Thyroid gland (tissue), 4 donors: ENCODE measurements around the gene UNC13C. TPM values are rescaled to one million over a fixed set of nuclear protein-coding genes. Genes with fewer than 3 reads are reported as not detected.

Experiments used
- DNase-seq, 2 donors: peaks; one replicate each; pipeline ENCODE4 v3.0.0-alpha.2; 2019
- H3K27ac ChIP-seq, 3 donors: fragments of 200-600 bp; sonication (generic); 1 replicate in 2 of 3; 2 replicates in 1 of 3; pipeline ENCODE4 v1.5.1; 2016 to 2019; ENCODE audit warnings: mild to moderate bottlenecking in 1 of 3, moderate library complexity in 1 of 3
- H3K27me3 ChIP-seq: fragments of 200-600 bp; sonication (generic); one replicate; pipeline ENCODE4 v1.5.1; 2019
- H3K36me3 ChIP-seq, 2 donors: fragments of 200-600 bp; sonication (generic); one replicate each; pipeline ENCODE4 v1.5.1; 2016 to 2019
- H3K4me1 ChIP-seq, 2 donors: fragments of 200-600 bp; sonication (generic); one replicate each; pipeline ENCODE4 v1.5.1; 2017 to 2019
- H3K4me3 ChIP-seq, 3 donors: fragments of 200-600 bp; sonication (generic); replicated peaks in 1 of 3; 1 replicate in 2 of 3; 2 replicates in 1 of 3; pipeline ENCODE4 v1.5.1; 2016; ENCODE audit warnings: mild to moderate bottlenecking in 1 of 3
- H3K9me3 ChIP-seq: fragments of 200-600 bp; sonication (generic); one replicate; pipeline ENCODE4 v1.5.1; 2017
- CTCF ChIP-seq, 6 experiments: fragments of 200-600 bp in 3 of 6; fragments of 450-650 bp in 3 of 6; sonication (generic) in 3 of 6; IDR thresholded peaks; one replicate each; pipeline ENCODE4 v1.5.1; 2016 to 2019; ENCODE audit warnings: antibody characterized with exemption in 6 of 6, mild to moderate bottlenecking in 2 of 6, inconsistent platforms in 1 of 6, moderate library complexity in 1 of 6
- POLR2A ChIP-seq, 2 donors: fragments of 450-650 bp; IDR thresholded peaks; one replicate each; pipeline ENCODE4 v1.6.1; 2017; ENCODE audit warnings: antibody characterized with exemption in 2 of 2, mild to moderate bottlenecking in 2 of 2, moderate library complexity in 1 of 2
- WGBS, 2 donors: methylation state at CpG; one replicate each; pipeline ENCODE4 v1.1.5; 2017; 5-methylcytosine and 5-hydroxymethylcytosine counted together
- intact Hi-C: fragments of 100-400 bp; cut with DNase I; formaldehyde crosslinking; loops from one replicate; pipeline ENCODE4 v1.15.1; 2023
- total RNA-seq, 4 donors: library from RNA; depleted of rRNA; stranded (reverse); fragments of >200 nt; gene quantifications; one replicate each; pipeline ENCODE4 v1.2.3, GENCODE V29; 2016

Gene UNC13C
- total RNA-seq, 4 donors from 2014 or later, result 1.1 to 10.6 (median 7.5) TPM

GRCh38 chr15:54159012-54159411 lies 180.8 kb downstream of the UNC13C start:
- TF ChIP-seq CTCF (IDR thresholded peaks at IDR 0.05) (no peak), POLR2A (IDR thresholded peaks at IDR 0.05) (no peak)
- Histone ChIP-seq H3K27ac (no peak overlapping the region), H3K4me3 (no peak overlapping the region), H3K27me3 (no peaks in the 10 kb centered on the region), H3K36me3 (no peaks in the 10 kb centered on the region), H3K9me3 (no peaks in the 10 kb centered on the region), H3K4me1 (no peaks in the 10 kb centered on the region)
- no peak for DNase-seq
- 86 to 95% methylated on average over 4 of the region's 4 CpGs for WGBS, 2 donors
- intact Hi-C loops, result no loop called here

GRCh38 chr15:54187325-54187724 lies 209.1 kb downstream of the UNC13C start:
- Histone ChIP-seq H3K36me3 (no peaks in the 10 kb centered on the region), H3K27me3 (no peaks in the 10 kb centered on the region), H3K4me3 (no peak overlapping the region), H3K27ac (no peak overlapping the region), H3K4me1 (no peaks in the 10 kb centered on the region), H3K9me3 (no peaks in the 10 kb centered on the region)
- no peak for TF ChIP-seq CTCF (IDR thresholded peaks at IDR 0.05)
- no peak for TF ChIP-seq POLR2A (IDR thresholded peaks at IDR 0.05)
- intact Hi-C loops, result no loop called here
- WGBS, 2 donors, result 80 to 83% methylated on average over 1 of the region's 1 CpG
- no peak for DNase-seq

- TF ChIP-seq CTCF (IDR thresholded peaks at IDR 0.05) (no peak), POLR2A (IDR thresholded peaks at IDR 0.05) (no peak)
- intact Hi-C loops, result no loop called here
- no peaks in the 10 kb centered on the region for H3K4me1 ChIP-seq
- H3K4me3 ChIP-seq, result no peak overlapping the region
- no peak for DNase-seq
- 56 to 80% methylated on average over 1 of the region's 1 CpG for WGBS, 2 donors
- H3K36me3 ChIP-seq, result no peaks in the 10 kb centered on the region
- no peak overlapping the region for H3K27ac ChIP-seq
- H3K9me3 ChIP-seq, result no peaks in the 10 kb centered on the region
- no peaks in the 10 kb centered on the region for H3K27me3 ChIP-seq
These were observed 219.8 kb downstream of the UNC13C start for GRCh38 chr15:54197995-54198394.

GRCh38 chr15:54206586-54207321 lies 228.5 kb downstream of the UNC13C start:
- WGBS, 2 donors, result 92 to 93% methylated on average over 7 of the region's 7 CpGs

More at GRCh38 chr15:54206586-54207321, 228.5 kb downstream of the UNC13C start:
- Histone ChIP-seq H3K27ac (no peak overlapping the region), H3K36me3 (no peaks in the 10 kb centered on the region), H3K27me3 (no peaks in the 10 kb centered on the region), H3K4me1 (no peaks in the 10 kb centered on the region), H3K4me3 (no peak overlapping the region), H3K9me3 (no peaks in the 10 kb centered on the region)
- intact Hi-C loops, result no loop called here
- DNase-seq, result no peak
- no peak for TF ChIP-seq POLR2A (IDR thresholded peaks at IDR 0.05)
- no peak for TF ChIP-seq CTCF (IDR thresholded peaks at IDR 0.05)
